ENCODE results near the gene PPARGC1A.

PPARGC1A gene

GRCh38 chr4:23774909-23775308 lies 114.9 kb downstream of the PPARGC1A start:
- Histone ChIP-seq H3K36me3 (ENCODE audit: control insufficient read depth, insufficient read depth, low read length) (no peaks in the 10 kb centered on the region), H3K9ac (ENCODE audit: low read length) (no peak overlapping the region), H3K27me3 (ENCODE audit: control insufficient read depth, insufficient read depth, low read length) (no peaks in the 10 kb centered on the region), H3K4me1 (ENCODE audit: control insufficient read depth, insufficient read depth, low read length) (peaks cover 5% of the 10 kb centered on the region), H3K4me3 (ENCODE audit: low read length) (no peak overlapping the region), H3K9me3 (ENCODE audit: control insufficient read depth, low read length) (no peaks in the 10 kb centered on the region)

DNA sequence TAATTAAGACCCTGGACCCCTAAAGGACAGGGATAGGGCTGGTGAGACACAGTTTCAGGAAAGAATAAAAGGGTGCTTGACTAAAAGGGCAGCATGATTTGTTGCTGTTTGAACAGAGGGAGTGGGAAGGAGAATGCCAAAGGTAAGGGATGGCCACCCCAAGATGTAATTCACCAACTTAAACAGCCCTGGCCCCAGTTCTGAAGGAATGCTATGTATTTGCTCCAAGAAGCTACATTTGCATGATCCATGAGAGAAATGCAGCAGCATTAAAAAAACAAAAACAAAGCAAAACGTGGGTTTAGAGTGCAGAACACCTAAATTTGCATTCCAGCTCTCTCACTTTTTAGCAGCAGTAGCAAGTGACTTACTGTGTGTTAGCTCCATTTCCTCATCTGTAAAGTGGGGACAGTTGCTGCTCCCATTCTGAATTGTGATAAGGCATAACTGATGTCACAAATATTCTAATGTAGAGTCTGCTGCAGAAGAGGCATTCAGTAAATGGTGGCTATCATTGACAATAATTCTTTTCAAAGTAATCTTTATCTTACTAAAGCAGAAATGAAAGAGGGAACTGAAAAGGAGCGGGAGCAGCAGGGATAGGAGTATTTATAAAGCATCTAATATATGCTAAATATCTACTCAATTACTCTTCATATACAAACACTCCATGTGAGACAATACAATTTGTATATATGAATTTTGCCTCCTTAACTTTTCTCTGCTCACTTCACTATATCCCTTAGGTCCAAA lies 115.8 kb downstream of the PPARGC1A start:
- Histone ChIP-seq H3K4me1 (ENCODE audit: control insufficient read depth, insufficient read depth, low read length) (peaks cover 5% of the 10 kb centered on the region), H3K4me3 (ENCODE audit: low read length) (no peak overlapping the region), H3K36me3 (ENCODE audit: control insufficient read depth, insufficient read depth, low read length) (no peaks in the 10 kb centered on the region), H3K9ac (ENCODE audit: low read length) (no peak overlapping the region), H3K27me3 (ENCODE audit: control insufficient read depth, insufficient read depth, low read length) (no peaks in the 10 kb centered on the region), H3K9me3 (ENCODE audit: control insufficient read depth, low read length) (no peaks in the 10 kb centered on the region)

DNA sequence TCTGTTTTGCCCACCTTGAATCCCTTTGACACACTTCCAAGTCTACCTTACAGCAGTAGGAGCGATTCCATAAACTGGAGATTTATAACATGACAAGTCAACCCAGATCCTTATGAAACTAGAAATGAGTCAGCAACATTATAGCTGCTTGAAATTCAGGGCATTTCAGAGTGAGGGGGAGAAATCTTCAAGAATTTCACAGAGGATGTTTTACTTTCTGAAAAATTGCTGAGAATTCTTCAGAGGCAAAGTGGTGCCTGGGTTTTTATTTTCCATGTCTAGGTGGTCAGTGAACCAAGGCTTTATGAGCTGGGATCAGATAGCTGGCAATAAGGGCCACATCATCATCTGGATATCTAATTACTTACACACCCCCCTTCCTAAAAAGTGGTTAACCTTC lies 119.8 kb downstream of the PPARGC1A start:
- Histone ChIP-seq H3K4me3 (ENCODE audit: low read length) (no peak overlapping the region), H3K36me3 (ENCODE audit: control insufficient read depth, insufficient read depth, low read length) (no peaks in the 10 kb centered on the region), H3K27me3 (ENCODE audit: control insufficient read depth, insufficient read depth, low read length) (no peaks in the 10 kb centered on the region), H3K9me3 (ENCODE audit: control insufficient read depth, low read length) (no peaks in the 10 kb centered on the region), H3K4me1 (ENCODE audit: control insufficient read depth, insufficient read depth, low read length) (peaks cover 16% of the 10 kb centered on the region), H3K9ac (ENCODE audit: low read length) (no peak overlapping the region)

DNA sequence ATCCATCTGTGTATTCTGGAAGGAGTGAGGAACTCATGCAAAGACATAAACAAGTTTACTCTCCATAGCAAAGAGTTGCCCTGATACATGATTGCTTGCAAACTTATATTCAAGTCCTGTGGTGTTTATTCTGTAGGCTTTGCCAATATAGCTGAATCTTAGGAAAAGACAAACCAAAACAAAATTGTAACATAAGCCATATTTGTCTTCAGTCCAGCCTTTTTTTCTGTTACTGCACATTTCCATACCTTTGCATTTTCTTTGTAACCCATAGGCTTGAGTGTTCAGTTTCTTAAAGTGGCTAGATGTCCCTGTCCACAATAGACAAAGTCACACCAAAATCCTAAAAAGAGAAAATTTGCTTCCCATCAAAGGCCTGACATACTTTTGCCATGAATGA lies 120.4 kb downstream of the PPARGC1A start:
- no peaks in the 10 kb centered on the region for H3K27me3 ChIP-seq (ENCODE audit: control insufficient read depth, insufficient read depth, low read length)
- no peak overlapping the region for H3K4me3 ChIP-seq (ENCODE audit: low read length)
- H3K4me1 ChIP-seq (ENCODE audit: control insufficient read depth, insufficient read depth, low read length): peaks cover 14% of the 10 kb centered on the region
- no peaks in the 10 kb centered on the region for H3K9me3 ChIP-seq (ENCODE audit: control insufficient read depth, low read length)
- no peaks in the 10 kb centered on the region for H3K36me3 ChIP-seq (ENCODE audit: control insufficient read depth, insufficient read depth, low read length)
- no peak overlapping the region for H3K9ac ChIP-seq (ENCODE audit: low read length)

GRCh38 chr4:23768541-23768940 lies 121.3 kb downstream of the PPARGC1A start:
- Histone ChIP-seq H3K4me1 (ENCODE audit: control insufficient read depth, insufficient read depth, low read length) (peaks cover 17% of the 10 kb centered on the region), H3K9ac (ENCODE audit: low read length) (no peak overlapping the region), H3K4me3 (ENCODE audit: low read length) (no peak overlapping the region), H3K27me3 (ENCODE audit: control insufficient read depth, insufficient read depth, low read length) (no peaks in the 10 kb centered on the region), H3K36me3 (ENCODE audit: control insufficient read depth, insufficient read depth, low read length) (no peaks in the 10 kb centered on the region), H3K9me3 (ENCODE audit: control insufficient read depth, low read length) (no peaks in the 10 kb centered on the region)

DNA sequence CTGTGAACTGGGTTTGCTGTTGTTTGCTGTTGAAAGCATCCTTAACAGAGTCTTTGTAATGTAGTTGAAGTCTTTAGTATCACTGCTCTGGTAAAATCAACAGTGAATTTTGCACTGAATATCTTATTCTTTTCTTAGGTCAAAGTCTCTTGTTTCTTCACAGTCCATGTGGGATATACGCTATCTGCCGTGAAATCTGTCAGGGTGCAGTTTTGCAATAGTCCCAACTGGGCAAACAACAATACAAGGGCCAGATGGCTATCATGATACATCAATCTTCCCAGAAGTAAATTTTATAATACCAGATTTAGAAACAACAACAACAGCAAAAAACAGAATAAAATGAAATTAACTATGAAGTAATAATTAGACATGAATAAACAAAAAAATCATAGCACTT lies 123.5 kb downstream of the PPARGC1A start:
- Histone ChIP-seq H3K4me1 (ENCODE audit: control insufficient read depth, insufficient read depth, low read length) (peaks cover 29% of the 10 kb centered on the region), H3K9me3 (ENCODE audit: control insufficient read depth, low read length) (no peaks in the 10 kb centered on the region), H3K27me3 (ENCODE audit: control insufficient read depth, insufficient read depth, low read length) (no peaks in the 10 kb centered on the region), H3K4me3 (ENCODE audit: low read length) (no peak overlapping the region), H3K9ac (ENCODE audit: low read length) (no peak overlapping the region), H3K36me3 (ENCODE audit: control insufficient read depth, insufficient read depth, low read length) (no peaks in the 10 kb centered on the region)

- H3K4me3 ChIP-seq (ENCODE audit: low read length): no peak overlapping the region
- H3K9me3 ChIP-seq (ENCODE audit: control insufficient read depth, low read length): no peaks in the 10 kb centered on the region
These were observed 126.3 kb downstream of the PPARGC1A start for GRCh38 chr4:23763559-23763958.

GRCh38 chr4:23762551-23762950 lies 127.3 kb downstream of the PPARGC1A start:
- no peaks in the 10 kb centered on the region for H3K9me3 ChIP-seq (ENCODE audit: control insufficient read depth, low read length)
- H3K4me3 ChIP-seq (ENCODE audit: low read length): no peak overlapping the region
- H3K27me3 ChIP-seq (ENCODE audit: control insufficient read depth, insufficient read depth, low read length): no peaks in the 10 kb centered on the region
- H3K4me1 ChIP-seq (ENCODE audit: control insufficient read depth, insufficient read depth, low read length): peaks cover 20% of the 10 kb centered on the region
- no peak overlapping the region for H3K9ac ChIP-seq (ENCODE audit: low read length)
- no peaks in the 10 kb centered on the region for H3K36me3 ChIP-seq (ENCODE audit: control insufficient read depth, insufficient read depth, low read length)

More at GRCh38 chr4:23763559-23763958, 126.3 kb downstream of the PPARGC1A start:
- H3K27me3 ChIP-seq (ENCODE audit: control insufficient read depth, insufficient read depth, low read length): no peaks in the 10 kb centered on the region
- H3K9ac ChIP-seq (ENCODE audit: low read length): no peak overlapping the region
- H3K36me3 ChIP-seq (ENCODE audit: control insufficient read depth, insufficient read depth, low read length): no peaks in the 10 kb centered on the region
- H3K4me1 ChIP-seq (ENCODE audit: control insufficient read depth, insufficient read depth, low read length): peaks cover 29% of the 10 kb centered on the region

GRCh38 chr4:23759066-23759465 lies 130.8 kb downstream of the PPARGC1A start:
- Histone ChIP-seq H3K4me3 (ENCODE audit: low read length) (no peak overlapping the region), H3K4me1 (ENCODE audit: control insufficient read depth, insufficient read depth, low read length) (peaks cover 15% of the 10 kb centered on the region), H3K9ac (ENCODE audit: low read length) (no peak overlapping the region), H3K36me3 (ENCODE audit: control insufficient read depth, insufficient read depth, low read length) (no peaks in the 10 kb centered on the region), H3K27me3 (ENCODE audit: control insufficient read depth, insufficient read depth, low read length) (no peaks in the 10 kb centered on the region), H3K9me3 (ENCODE audit: control insufficient read depth, low read length) (no peaks in the 10 kb centered on the region)

- H3K4me1 ChIP-seq (ENCODE audit: control insufficient read depth, insufficient read depth, low read length): no peaks in the 10 kb centered on the region
- H3K27me3 ChIP-seq (ENCODE audit: control insufficient read depth, insufficient read depth, low read length): no peaks in the 10 kb centered on the region
- H3K4me3 ChIP-seq (ENCODE audit: low read length): no peak overlapping the region
- no peaks in the 10 kb centered on the region for H3K9me3 ChIP-seq (ENCODE audit: control insufficient read depth, low read length)
- H3K9ac ChIP-seq (ENCODE audit: low read length): no peak overlapping the region
- no peaks in the 10 kb centered on the region for H3K36me3 ChIP-seq (ENCODE audit: control insufficient read depth, insufficient read depth, low read length)
These were observed 135.2 kb downstream of the PPARGC1A start for GRCh38 chr4:23754688-23755087.

DNA sequence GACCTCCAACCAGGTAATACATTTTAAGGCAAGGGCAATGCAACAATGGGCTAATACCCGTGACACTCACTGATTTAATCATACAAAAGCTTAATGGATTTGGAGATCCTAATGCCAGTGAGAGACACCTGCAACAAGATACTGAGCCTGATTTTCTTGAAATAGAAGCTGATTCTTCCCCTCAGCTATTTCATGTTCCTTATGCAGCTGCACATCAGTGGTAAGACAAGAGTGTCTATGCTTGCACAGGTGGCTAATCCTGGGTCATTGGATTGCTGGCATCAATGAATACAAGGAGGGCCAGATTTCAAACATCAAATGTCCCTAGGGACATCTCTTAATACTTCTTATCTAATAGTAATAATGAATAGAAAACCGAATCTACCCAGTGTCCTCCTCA lies 139.7 kb downstream of the PPARGC1A start:
- no peak overlapping the region for H3K9ac ChIP-seq (ENCODE audit: low read length)
- H3K36me3 ChIP-seq (ENCODE audit: control insufficient read depth, insufficient read depth, low read length): no peaks in the 10 kb centered on the region
- no peak overlapping the region for H3K4me3 ChIP-seq (ENCODE audit: low read length)
- H3K9me3 ChIP-seq (ENCODE audit: control insufficient read depth, low read length): no peaks in the 10 kb centered on the region
- H3K4me1 ChIP-seq (ENCODE audit: control insufficient read depth, insufficient read depth, low read length): no peaks in the 10 kb centered on the region
- H3K27me3 ChIP-seq (ENCODE audit: control insufficient read depth, insufficient read depth, low read length): no peaks in the 10 kb centered on the region

DNA sequence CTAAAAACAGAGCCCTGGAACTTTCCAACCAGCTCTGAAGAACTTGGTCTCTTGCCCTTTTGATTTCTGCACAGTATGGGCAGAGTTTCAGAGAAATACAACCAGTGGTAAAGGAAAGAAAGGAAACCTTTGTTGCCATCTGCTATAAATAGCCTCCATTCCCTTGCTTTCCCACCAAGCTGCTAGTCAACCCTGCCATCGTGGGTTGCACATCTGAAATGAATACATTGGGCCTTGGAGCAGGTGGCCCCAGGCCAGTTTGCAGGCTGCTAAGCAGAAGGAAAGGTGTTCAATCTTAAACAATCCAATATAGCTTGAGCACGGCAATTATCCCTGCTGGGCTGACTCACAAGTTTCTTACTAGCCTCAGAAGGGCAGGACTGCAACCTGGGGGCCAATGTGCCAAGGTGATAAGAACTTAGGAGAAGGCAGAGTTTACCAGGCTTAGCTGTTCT lies 142.5 kb downstream of the PPARGC1A start:
- Histone ChIP-seq H3K9me3 (ENCODE audit: control insufficient read depth, low read length) (no peaks in the 10 kb centered on the region), H3K4me1 (ENCODE audit: control insufficient read depth, insufficient read depth, low read length) (no peaks in the 10 kb centered on the region), H3K9ac (ENCODE audit: low read length) (no peak overlapping the region), H3K36me3 (ENCODE audit: control insufficient read depth, insufficient read depth, low read length) (no peaks in the 10 kb centered on the region), H3K4me3 (ENCODE audit: low read length) (no peak overlapping the region), H3K27me3 (ENCODE audit: control insufficient read depth, insufficient read depth, low read length) (no peaks in the 10 kb centered on the region)

DNA sequence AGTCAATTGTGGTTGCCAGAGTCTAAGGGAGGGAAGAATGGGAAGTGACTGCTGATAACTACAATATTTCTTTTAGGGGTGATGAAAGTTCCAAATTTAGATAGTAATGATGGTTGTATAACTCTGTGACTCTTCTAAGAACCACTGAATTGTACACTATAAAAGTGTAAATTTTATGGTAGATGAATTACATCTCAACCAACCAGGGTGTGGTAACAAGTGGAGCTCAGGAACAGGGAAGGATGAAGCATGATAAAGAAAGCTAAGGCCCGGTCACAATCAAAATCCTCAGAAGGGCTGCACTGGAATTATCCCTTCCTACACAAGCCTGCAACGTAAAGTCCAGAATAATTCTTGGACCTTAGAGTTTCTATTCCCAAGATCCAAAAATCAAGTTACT lies 143.2 kb downstream of the PPARGC1A start:
- Histone ChIP-seq H3K4me1 (ENCODE audit: control insufficient read depth, insufficient read depth, low read length) (peaks cover 2% of the 10 kb centered on the region), H3K27me3 (ENCODE audit: control insufficient read depth, insufficient read depth, low read length) (no peaks in the 10 kb centered on the region), H3K36me3 (ENCODE audit: control insufficient read depth, insufficient read depth, low read length) (no peaks in the 10 kb centered on the region), H3K9ac (ENCODE audit: low read length) (no peak overlapping the region), H3K9me3 (ENCODE audit: control insufficient read depth, low read length) (no peaks in the 10 kb centered on the region), H3K4me3 (ENCODE audit: low read length) (no peak overlapping the region)

All from mucosa of stomach (tissue), 1 donor.